DND-41 (cell line): Measurements from ENCODE around the gene SMIM1.

Experiments
- EZH2 ChIP-seq: IDR thresholded peaks from 3 replicates; pipeline ENCODE4 v1.6.1; 2012; ENCODE audit warnings: borderline replicate concordance, low read depth, mild to moderate bottlenecking, moderate library complexity, low read length, inconsistent platforms; ENCODE audit not compliant: severe bottlenecking
- TF ChIP-seq, protein P1 (sequence below): IDR thresholded peaks from 2 replicates; pipeline ENCODE4 v1.5.1; 2012; ENCODE audit warnings: borderline replicate concordance, low read length, moderate library complexity, mild to moderate bottlenecking; ENCODE audit not compliant: poor library complexity, severe bottlenecking; ENCODE audit errors: extremely low read depth

DNA sequence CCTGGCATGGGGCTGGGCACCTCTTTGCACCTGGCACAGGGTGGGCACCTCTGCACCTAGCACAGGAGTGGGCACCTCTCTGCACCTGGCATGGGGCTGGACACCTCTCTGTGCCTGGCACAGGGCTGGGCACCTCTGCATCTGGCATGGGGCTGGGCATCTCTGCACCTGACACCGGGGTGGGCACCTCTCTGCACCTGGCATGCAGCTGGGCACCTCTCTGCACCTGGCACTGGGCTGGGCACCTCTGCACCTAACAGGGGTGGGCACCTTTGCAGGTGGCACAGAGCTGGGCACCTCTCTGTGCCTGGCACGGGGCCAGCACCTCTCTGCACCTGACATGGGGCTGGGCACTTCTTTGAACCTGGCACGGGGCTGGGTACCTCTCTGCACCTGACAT lies 49.7 kb upstream of the SMIM1 start:
- TF ChIP-seq, protein P1, sequence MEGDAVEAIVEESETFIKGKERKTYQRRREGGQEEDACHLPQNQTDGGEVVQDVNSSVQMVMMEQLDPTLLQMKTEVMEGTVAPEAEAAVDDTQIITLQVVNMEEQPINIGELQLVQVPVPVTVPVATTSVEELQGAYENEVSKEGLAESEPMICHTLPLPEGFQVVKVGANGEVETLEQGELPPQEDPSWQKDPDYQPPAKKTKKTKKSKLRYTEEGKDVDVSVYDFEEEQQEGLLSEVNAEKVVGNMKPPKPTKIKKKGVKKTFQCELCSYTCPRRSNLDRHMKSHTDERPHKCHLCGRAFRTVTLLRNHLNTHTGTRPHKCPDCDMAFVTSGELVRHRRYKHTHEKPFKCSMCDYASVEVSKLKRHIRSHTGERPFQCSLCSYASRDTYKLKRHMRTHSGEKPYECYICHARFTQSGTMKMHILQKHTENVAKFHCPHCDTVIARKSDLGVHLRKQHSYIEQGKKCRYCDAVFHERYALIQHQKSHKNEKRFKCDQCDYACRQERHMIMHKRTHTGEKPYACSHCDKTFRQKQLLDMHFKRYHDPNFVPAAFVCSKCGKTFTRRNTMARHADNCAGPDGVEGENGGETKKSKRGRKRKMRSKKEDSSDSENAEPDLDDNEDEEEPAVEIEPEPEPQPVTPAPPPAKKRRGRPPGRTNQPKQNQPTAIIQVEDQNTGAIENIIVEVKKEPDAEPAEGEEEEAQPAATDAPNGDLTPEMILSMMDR = no peak
- no peak for TF ChIP-seq EZH2
